Measurements from ENCODE around the gene JPT2.
A peak's percentile ranks its signal among the peaks of the same experiment; 100 is the strongest.

The JPT2 gene

GRCh38 chr16:1642753-1643152 is 35.3 kb upstream of the JPT2 start:
- Mint-ChIP-seq H3K4me3 (no peak overlapping the region), H3K27me3 (no peaks in the 10 kb centered on the region), H3K36me3 (ENCODE audit: low read depth) (peaks cover 96% of the 10 kb centered on the region), H3K27ac (no peak overlapping the region), H3K4me1 (ENCODE audit: low read depth) (peaks cover 25% of the 10 kb centered on the region), H3K9me3 (no peaks in the 10 kb centered on the region)
- no peak for DNase-seq

GRCh38 chr16:1643521-1643920 is 34.6 kb upstream of the JPT2 start:
- H3K27ac Mint-ChIP-seq = no peak overlapping the region
- no peak for DNase-seq

GRCh38 chr16:1645914-1646525 is 32.1 kb upstream of the JPT2 start:
- Mint-ChIP-seq H3K27me3 (no peaks in the 10 kb centered on the region), H3K27ac (peak overlapping the region; percentile 89), H3K9me3 (no peaks in the 10 kb centered on the region), H3K36me3 (ENCODE audit: low read depth) (peaks cover 84% of the 10 kb centered on the region), H3K4me1 (ENCODE audit: low read depth) (peaks cover 30% of the 10 kb centered on the region), H3K4me3 (peak overlapping the region; percentile 15)
- peak; percentile 45 for DNase-seq

More at GRCh38 chr16:1643521-1643920, 34.6 kb upstream of the JPT2 start:
- no peaks in the 10 kb centered on the region for H3K9me3 Mint-ChIP-seq
- no peak overlapping the region for H3K4me3 Mint-ChIP-seq
- peaks cover 28% of the 10 kb centered on the region for H3K4me1 Mint-ChIP-seq (ENCODE audit: low read depth)
- H3K27me3 Mint-ChIP-seq = no peaks in the 10 kb centered on the region
- H3K36me3 Mint-ChIP-seq (ENCODE audit: low read depth) = peaks cover 94% of the 10 kb centered on the region

- Mint-ChIP-seq H3K4me3 (no peak overlapping the region), H3K27ac (no peak overlapping the region), H3K9me3 (no peaks in the 10 kb centered on the region), H3K36me3 (ENCODE audit: low read depth) (peaks cover 85% of the 10 kb centered on the region), H3K27me3 (no peaks in the 10 kb centered on the region), H3K4me1 (ENCODE audit: low read depth) (peaks cover 30% of the 10 kb centered on the region)
- DNase-seq = no peak
These were observed 30.2 kb upstream of the JPT2 start for GRCh38 chr16:1647856-1648255.

- no peak overlapping the region for H3K27ac Mint-ChIP-seq
- H3K4me1 Mint-ChIP-seq (ENCODE audit: low read depth) = peaks cover 24% of the 10 kb centered on the region
- peaks cover 79% of the 10 kb centered on the region for H3K36me3 Mint-ChIP-seq (ENCODE audit: low read depth)
- no peaks in the 10 kb centered on the region for H3K27me3 Mint-ChIP-seq
- no peak overlapping the region for H3K4me3 Mint-ChIP-seq
- no peak for DNase-seq
- H3K9me3 Mint-ChIP-seq = no peaks in the 10 kb centered on the region
These were observed 27.9 kb upstream of the JPT2 start for GRCh38 chr16:1650131-1650530.

- peaks cover 14% of the 10 kb centered on the region for H3K4me1 Mint-ChIP-seq (ENCODE audit: low read depth)
- DNase-seq = no peak
- H3K27me3 Mint-ChIP-seq = no peaks in the 10 kb centered on the region
- no peak overlapping the region for H3K4me3 Mint-ChIP-seq
- peaks cover 74% of the 10 kb centered on the region for H3K36me3 Mint-ChIP-seq (ENCODE audit: low read depth)
- no peaks in the 10 kb centered on the region for H3K9me3 Mint-ChIP-seq
- H3K27ac Mint-ChIP-seq = peak overlapping the region; percentile 71
These were observed 26.7 kb upstream of the JPT2 start for GRCh38 chr16:1651094-1651973.

- Mint-ChIP-seq H3K36me3 (ENCODE audit: low read depth) (peaks cover 70% of the 10 kb centered on the region), H3K27me3 (no peaks in the 10 kb centered on the region), H3K27ac (peak overlapping the region; percentile 71), H3K4me3 (no peak overlapping the region), H3K9me3 (no peaks in the 10 kb centered on the region), H3K4me1 (ENCODE audit: low read depth) (peaks cover 8% of the 10 kb centered on the region)
- DNase-seq = no peak
These were observed 26.1 kb upstream of the JPT2 start for GRCh38 chr16:1651974-1652312.

- Mint-ChIP-seq H3K36me3 (ENCODE audit: low read depth) (peaks cover 68% of the 10 kb centered on the region), H3K4me3 (no peak overlapping the region), H3K27me3 (no peaks in the 10 kb centered on the region), H3K9me3 (no peaks in the 10 kb centered on the region), H3K4me1 (ENCODE audit: low read depth) (peaks cover 2% of the 10 kb centered on the region), H3K27ac (no peak overlapping the region)
- DNase-seq = no peak
These were observed 25.1 kb upstream of the JPT2 start for GRCh38 chr16:1653023-1653422.

GRCh38 chr16:1654505-1655268 is 23.4 kb upstream of the JPT2 start:
- Mint-ChIP-seq H3K4me3 (no peak overlapping the region), H3K9me3 (no peaks in the 10 kb centered on the region), H3K4me1 (ENCODE audit: low read depth) (peaks cover 1% of the 10 kb centered on the region), H3K27me3 (no peaks in the 10 kb centered on the region), H3K36me3 (ENCODE audit: low read depth) (peaks cover 73% of the 10 kb centered on the region), H3K27ac (no peak overlapping the region)
- no peak for DNase-seq

GRCh38 chr16:1655269-1655807 is 22.7 kb upstream of the JPT2 start:
- Mint-ChIP-seq H3K4me1 (ENCODE audit: low read depth) (no peaks in the 10 kb centered on the region), H3K27me3 (no peaks in the 10 kb centered on the region), H3K36me3 (ENCODE audit: low read depth) (peaks cover 76% of the 10 kb centered on the region), H3K27ac (no peak overlapping the region), H3K4me3 (no peak overlapping the region), H3K9me3 (no peaks in the 10 kb centered on the region)
- no peak for DNase-seq

GRCh38 chr16:1655909-1656807 is 21.9 kb upstream of the JPT2 start:
- Mint-ChIP-seq H3K4me3 (no peak overlapping the region), H3K27ac (no peak overlapping the region), H3K36me3 (ENCODE audit: low read depth) (peaks cover 75% of the 10 kb centered on the region), H3K9me3 (no peaks in the 10 kb centered on the region), H3K4me1 (ENCODE audit: low read depth) (no peaks in the 10 kb centered on the region), H3K27me3 (no peaks in the 10 kb centered on the region)
- DNase-seq = no peak

GRCh38 chr16:1656808-1657617 is 21.1 kb upstream of the JPT2 start:
- H3K27ac Mint-ChIP-seq = no peak overlapping the region
- H3K4me1 Mint-ChIP-seq (ENCODE audit: low read depth) = no peaks in the 10 kb centered on the region
- H3K9me3 Mint-ChIP-seq = no peaks in the 10 kb centered on the region
- no peaks in the 10 kb centered on the region for H3K27me3 Mint-ChIP-seq
- DNase-seq = no peak
- peaks cover 71% of the 10 kb centered on the region for H3K36me3 Mint-ChIP-seq (ENCODE audit: low read depth)
- H3K4me3 Mint-ChIP-seq = no peak overlapping the region

- H3K4me3 Mint-ChIP-seq = no peak overlapping the region
- H3K9me3 Mint-ChIP-seq = no peaks in the 10 kb centered on the region
- no peaks in the 10 kb centered on the region for H3K27me3 Mint-ChIP-seq
- no peaks in the 10 kb centered on the region for H3K4me1 Mint-ChIP-seq (ENCODE audit: low read depth)
- DNase-seq = no peak
- H3K36me3 Mint-ChIP-seq (ENCODE audit: low read depth) = peaks cover 71% of the 10 kb centered on the region
- no peak overlapping the region for H3K27ac Mint-ChIP-seq
These were observed 20.2 kb upstream of the JPT2 start for GRCh38 chr16:1657841-1658240.

Measured in activated T-cell treated with anti-CD3 and anti-CD28 coated beads, Interleukin-2, amount 50 U/mL, for 24 hours (primary cell).